RWPE2 (cell line): ENCODE data around the gene LHFPL3.

Source experiments
- ATAC-seq: fragments of 200-7000 bp; cut with Tn5 transposase; 3 replicates; pipeline ENCODE4 v1.9.1; 2021; ENCODE audit warnings: low read depth
- DNase-seq: peaks from one replicate; pipeline ENCODE4 v3.0.0-alpha.2; 2020; ENCODE audit warnings: low spot score
- H3K27ac ChIP-seq: fragments of 450-650 bp; 2 replicates; pipeline ENCODE4 v1.5.1; 2017; ENCODE audit warnings: mild to moderate bottlenecking; ENCODE audit not compliant: poor library complexity, severe bottlenecking
- H3K27me3 ChIP-seq: fragments of 250-450 bp; sonication (Bioruptor Pico); 2 replicates; pipeline ENCODE4 v1.5.1; 2021; ENCODE audit warnings: mild to moderate bottlenecking, moderate library complexity; ENCODE audit not compliant: insufficient read depth, poor library complexity, severe bottlenecking
- H3K36me3 ChIP-seq: fragments of 250-450 bp; sonication (Bioruptor Pico); 2 replicates; pipeline ENCODE4 v1.5.1; 2020; ENCODE audit warnings: low read depth, mild to moderate bottlenecking, moderate library complexity
- H3K4me1 ChIP-seq: fragments of 250-450 bp; sonication (Bioruptor Pico); 2 replicates; pipeline ENCODE4 v1.5.1; 2021; ENCODE audit warnings: mild to moderate bottlenecking, moderate library complexity; ENCODE audit not compliant: insufficient read depth, poor library complexity, severe bottlenecking
- H3K4me3 ChIP-seq: fragments of 250-450 bp; sonication (Bioruptor Pico); 2 replicates; pipeline ENCODE4 v1.5.1; 2021; ENCODE audit warnings: mild to moderate bottlenecking, moderate library complexity; ENCODE audit not compliant: severe bottlenecking
- H3K9me3 ChIP-seq: fragments of 250-450 bp; sonication (Bioruptor Pico); 2 replicates; pipeline ENCODE4 v1.5.1; 2021; ENCODE audit warnings: mild to moderate bottlenecking, moderate library complexity; ENCODE audit not compliant: severe bottlenecking
- CTCF ChIP-seq: fragments of 450-650 bp; IDR thresholded peaks from one replicate; pipeline ENCODE4 v1.5.1; 2017; ENCODE audit warnings: mild to moderate bottlenecking, moderate library complexity; ENCODE audit not compliant: poor library complexity, severe bottlenecking

Gene LHFPL3

DNA sequence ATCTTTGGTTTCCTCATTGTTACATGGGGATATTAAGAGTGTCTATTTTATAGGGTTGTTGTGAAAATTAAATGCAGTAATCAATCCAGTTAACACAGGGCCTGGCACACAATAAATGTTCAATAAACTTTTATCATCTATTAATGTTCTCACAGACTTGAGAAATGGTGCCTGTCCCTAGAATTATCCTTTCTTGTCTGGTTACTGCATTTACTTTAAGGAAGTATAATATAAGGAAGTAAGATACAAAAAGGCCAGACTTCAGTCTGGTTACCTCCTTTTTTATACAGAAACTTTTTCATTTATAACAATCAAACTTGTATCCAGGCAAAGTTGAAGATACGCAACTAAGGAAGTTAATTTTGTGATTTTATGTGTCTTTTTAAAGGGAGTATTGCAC lies 117.0 kb downstream of the LHFPL3 start:
- no peak for ATAC-seq
- no peak for TF ChIP-seq CTCF
- no peaks in the 10 kb centered on the region for H3K36me3 ChIP-seq
- H3K4me1 ChIP-seq = no peaks in the 10 kb centered on the region
- H3K27ac ChIP-seq = no peak overlapping the region
- peaks cover 34% of the 10 kb centered on the region for H3K27me3 ChIP-seq
- H3K4me3 ChIP-seq = no peak overlapping the region
- H3K9me3 ChIP-seq = no peaks in the 10 kb centered on the region
- DNase-seq = no peak

GRCh38 chr7:104450861-104451260 lies 122.5 kb downstream of the LHFPL3 start:
- H3K9me3 ChIP-seq = no peaks in the 10 kb centered on the region
- no peak overlapping the region for H3K4me3 ChIP-seq
- no peaks in the 10 kb centered on the region for H3K4me1 ChIP-seq
- no peak for TF ChIP-seq CTCF
- no peaks in the 10 kb centered on the region for H3K36me3 ChIP-seq
- H3K27me3 ChIP-seq = peaks cover 27% of the 10 kb centered on the region
- no peak for ATAC-seq
- DNase-seq = no peak
- H3K27ac ChIP-seq = no peak overlapping the region

DNA sequence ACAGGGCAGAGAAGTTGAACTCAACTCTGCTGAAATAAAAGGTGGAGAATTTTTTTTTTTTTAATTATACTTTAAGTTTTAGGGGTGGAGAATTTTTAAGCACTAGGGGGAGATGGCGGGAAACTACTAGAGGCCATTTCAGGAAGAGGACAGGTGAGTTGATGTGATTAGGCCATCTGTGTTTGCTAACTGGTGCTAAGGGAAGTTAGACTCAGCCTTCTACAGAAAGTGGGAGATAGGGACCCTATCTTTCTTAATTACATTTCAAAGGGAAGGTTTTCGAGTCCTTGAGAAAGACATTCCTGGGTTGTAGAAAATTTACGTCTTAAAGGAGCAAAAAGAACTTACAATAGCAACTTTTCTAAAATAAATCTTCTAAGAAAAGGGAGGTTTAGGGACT lies 124.8 kb downstream of the LHFPL3 start:
- Histone ChIP-seq H3K4me1 (no peaks in the 10 kb centered on the region), H3K36me3 (no peaks in the 10 kb centered on the region), H3K9me3 (no peaks in the 10 kb centered on the region), H3K4me3 (no peak overlapping the region), H3K27me3 (peaks cover 5% of the 10 kb centered on the region), H3K27ac (no peak overlapping the region)
- no peak for ATAC-seq
- TF ChIP-seq CTCF = no peak
- DNase-seq = no peak

- Histone ChIP-seq H3K27ac (no peak overlapping the region), H3K27me3 (no peaks in the 10 kb centered on the region), H3K4me3 (no peak overlapping the region), H3K9me3 (no peaks in the 10 kb centered on the region), H3K4me1 (no peaks in the 10 kb centered on the region), H3K36me3 (no peaks in the 10 kb centered on the region)
- TF ChIP-seq CTCF = no peak
- ATAC-seq (no peak), DNase-seq (no peak)
These were observed 130.5 kb downstream of the LHFPL3 start for GRCh38 chr7:104458875-104459274.

- ATAC-seq = no peak
- no peak for DNase-seq
- H3K36me3 ChIP-seq = no peaks in the 10 kb centered on the region
- H3K4me1 ChIP-seq = no peaks in the 10 kb centered on the region
- no peaks in the 10 kb centered on the region for H3K9me3 ChIP-seq
- no peak overlapping the region for H3K27ac ChIP-seq
- H3K4me3 ChIP-seq = no peak overlapping the region
- TF ChIP-seq CTCF = no peak
- H3K27me3 ChIP-seq = peaks cover 4% of the 10 kb centered on the region
These were observed 140.9 kb downstream of the LHFPL3 start for GRCh38 chr7:104469166-104469820.
